Body of pancreas (tissue), 4 donors: Measurements from ENCODE around the gene TICAM2.

Source experiments
- CTCF ChIP-seq, 7 experiments: fragments of 450-650 bp in 4 of 7; fragments of 200-600 bp in 3 of 7; sonication (generic) in 3 of 7; IDR thresholded peaks; one replicate each; pipeline ENCODE4 v1.5.1; 2016 to 2019; ENCODE audit warnings: antibody characterized with exemption in 7 of 7
- POLR2A ChIP-seq, 3 donors: fragments of 450-650 bp; IDR thresholded peaks; one replicate each; pipeline ENCODE4 v1.6.1; 2016; ENCODE audit warnings: antibody characterized with exemption in 3 of 3, mild to moderate bottlenecking in 2 of 3

DNA sequence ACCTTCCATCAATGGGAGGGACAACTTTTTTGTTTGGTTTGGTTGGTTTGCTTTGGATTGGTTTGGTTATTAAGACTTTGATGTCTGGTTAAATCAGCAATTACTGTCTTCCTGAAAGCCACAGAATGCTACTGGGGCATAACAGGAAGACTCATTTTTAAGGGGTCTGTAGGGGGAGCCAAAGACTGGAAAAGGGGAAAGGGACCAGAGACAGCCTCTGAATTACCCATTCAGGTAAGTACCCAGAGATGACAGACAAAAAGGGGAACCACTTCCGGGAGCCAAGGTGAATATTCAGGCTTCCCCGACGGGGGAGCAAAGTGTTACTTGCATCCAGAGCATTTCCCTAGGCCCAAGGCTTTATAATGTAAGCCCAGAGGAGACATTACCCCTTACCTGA, 53.1 kb downstream of the TICAM2 start:
- TF ChIP-seq POLR2A (IDR thresholded peaks at IDR 0.05) (no peak), CTCF (IDR thresholded peaks at IDR 0.05) (no peak)
